H1 (cell line): ENCODE data around the gene GZMA. TPM values are rescaled to one million over a fixed set of nuclear protein-coding genes. Genes with fewer than 3 reads are reported as not detected.

Experiments
- CTCF ChIA-PET: fragments of 300-600 bp; sonication (Branson Sonifier 250); formaldehyde crosslinking; loops from one replicate; lab custom pipeline; 2021; ENCODE audit not compliant: partially characterized antibody; lab: Charles Lee
- POLR2A ChIA-PET: fragments of 300-600 bp; sonication (Branson Sonifier 250); formaldehyde crosslinking; loops from one replicate; lab custom pipeline; 2021; ENCODE audit warnings: inconsistent platforms; ENCODE audit not compliant: partially characterized antibody; lab: Charles Lee
- DNase-seq, 2 experiments: peaks; one replicate each; pipeline versions ENCODE4 v3.0.0 to v3.0.0-alpha.2; 2010 to 2022; ENCODE audit warnings: low spot score in 2 of 2, low read depth in 1 of 2, mixed read lengths in 1 of 2
- FAIRE-seq: peaks from 2 replicates; lab custom pipeline; 2011; peaks lifted over from hg19 to GRCh38; lab: Jason Lieb, UNC
- H2AFZ ChIP-seq: 2 replicates; pipeline ENCODE4 v1.8.1; 2012; ENCODE audit warnings: low read length, inconsistent platforms
- H2AK5ac ChIP-seq: 2 replicates; pipeline ENCODE4 v1.6.1; 2013; ENCODE audit warnings: low read depth, low read length
- H2BK120ac ChIP-seq: replicated peaks from 2 replicates; pipeline ENCODE3; 2013; ENCODE audit warnings: low read depth, low read length, inconsistent platforms
- H2BK12ac ChIP-seq: 2 replicates; pipeline ENCODE4 v1.6.1; 2013; ENCODE audit warnings: low read depth, low read length
- H2BK15ac ChIP-seq: 2 replicates; pipeline ENCODE4 v1.6.1; 2013; ENCODE audit warnings: low read length
- H2BK20ac ChIP-seq: 2 replicates; pipeline ENCODE4 v1.6.1; 2013; ENCODE audit warnings: low read length
- H2BK5ac ChIP-seq: 2 replicates; pipeline ENCODE4 v1.6.1; 2013; ENCODE audit warnings: low read depth, low read length
- H3K14ac ChIP-seq: 2 replicates; pipeline ENCODE4 v1.6.1; 2013; ENCODE audit warnings: inconsistent platforms; ENCODE audit not compliant: insufficient read length
- H3K18ac ChIP-seq: 2 replicates; pipeline ENCODE4 v1.6.1; 2013; ENCODE audit warnings: low read length; ENCODE audit errors: extremely low read depth
- H3K23ac ChIP-seq: 2 replicates; pipeline ENCODE4 v1.6.1; 2013; ENCODE audit warnings: inconsistent platforms; ENCODE audit not compliant: insufficient read length
- H3K23me2 ChIP-seq: 2 replicates; pipeline ENCODE4 v1.6.1; 2013; ENCODE audit warnings: low read depth, low read length
- H3K27ac ChIP-seq: 2 replicates; pipeline ENCODE4 v1.6.1; 2011; ENCODE audit warnings: low read depth, low read length, inconsistent platforms
- H3K27me3 ChIP-seq, 4 experiments: replicated peaks in 1 of 4; 1 replicate in 1 of 4; 2 replicates in 3 of 4; pipeline versions ENCODE4 v1.6.1 to v1.8.1; 2011 to 2013; ENCODE audit warnings: low read length in 3 of 4, mild to moderate bottlenecking in 3 of 4, inconsistent platforms in 2 of 4, mixed read lengths in 2 of 4, moderate library complexity in 1 of 4; ENCODE audit not compliant: control insufficient read depth in 3 of 4, insufficient read depth in 3 of 4; ENCODE audit errors: extremely low read depth in 1 of 4
- H3K36me3 ChIP-seq, 4 experiments: 2 replicates each; pipeline versions ENCODE4 v1.6.1 to v1.8.1; 2011 to 2013; ENCODE audit warnings: mild to moderate bottlenecking in 4 of 4, low read length in 3 of 4, moderate library complexity in 2 of 4, control low read depth in 1 of 4, inconsistent platforms in 1 of 4; ENCODE audit not compliant: insufficient read depth in 4 of 4, control insufficient read depth in 2 of 4
- H3K4ac ChIP-seq: replicated peaks from 2 replicates; pipeline ENCODE3; 2013; ENCODE audit warnings: low read length, low read depth, mixed read lengths, inconsistent platforms; ENCODE audit not compliant: insufficient read length
- H3K4me1 ChIP-seq, 4 experiments: replicated peaks in 1 of 4; 1 replicate in 1 of 4; 2 replicates in 3 of 4; pipeline versions ENCODE4 v1.6.1 to v1.8.1; 2011 to 2013; ENCODE audit warnings: low read length in 3 of 4, inconsistent platforms in 2 of 4, mixed read lengths in 1 of 4; ENCODE audit not compliant: insufficient read depth in 4 of 4, control insufficient read depth in 3 of 4
- H3K4me2 ChIP-seq, 2 experiments: 2 replicates each; pipeline versions ENCODE4 v1.6.1 to v1.8.1; 2011 to 2013; ENCODE audit warnings: low read depth in 2 of 2, low read length in 2 of 2, control low read depth in 1 of 2, inconsistent platforms in 1 of 2, mild to moderate bottlenecking in 1 of 2; ENCODE audit not compliant: insufficient read depth in 1 of 2
- H3K4me3 ChIP-seq, 4 experiments: fragments of 200-600, 300-600 bp in 1 of 4; sonication (generic), shearing (Covaris generic), sonication (Bioruptor Twin) in 1 of 4; 2 replicates each; pipeline versions ENCODE4 v1.5.1 to v1.8.1; 2011 to 2016; ENCODE audit warnings: low read length in 4 of 4, low read depth in 3 of 4, control low read depth in 2 of 4, inconsistent platforms in 2 of 4, mild to moderate bottlenecking in 2 of 4, mixed read lengths in 1 of 4, moderate library complexity in 1 of 4; ENCODE audit not compliant: insufficient read depth in 2 of 4; ENCODE audit errors: extremely low read depth in 1 of 4
- H3K56ac ChIP-seq: replicated peaks from 2 replicates; pipeline ENCODE3; 2013; ENCODE audit warnings: low read depth, mild to moderate bottlenecking, mixed read lengths, low read length, inconsistent platforms; ENCODE audit not compliant: insufficient read length
- H3K79me1 ChIP-seq: 2 replicates; pipeline ENCODE4 v1.6.1; 2013; ENCODE audit warnings: low read depth, low read length, control low read depth
- H3K79me2 ChIP-seq, 2 experiments: 2 replicates each; pipeline versions ENCODE4 v1.6.1 to v1.8.1; 2012 to 2013; ENCODE audit warnings: low read length in 2 of 2, mild to moderate bottlenecking in 2 of 2, inconsistent platforms in 1 of 2; ENCODE audit not compliant: insufficient read depth in 2 of 2, control insufficient read depth in 1 of 2
- H3K9ac ChIP-seq, 4 experiments: replicated peaks in 1 of 4; 1 replicate in 1 of 4; 2 replicates in 3 of 4; pipeline versions ENCODE4 v1.6.1 to v1.8.1; 2011 to 2013; ENCODE audit warnings: low read depth in 3 of 4, low read length in 3 of 4, control low read depth in 2 of 4, mild to moderate bottlenecking in 2 of 4, moderate library complexity in 2 of 4, inconsistent platforms in 1 of 4; ENCODE audit errors: extremely low read depth in 1 of 4
- H3K9me3 ChIP-seq, 2 experiments: 2 replicates each; pipeline versions ENCODE4 v1.6.1 to v1.8.1; 2012 to 2013; ENCODE audit warnings: mild to moderate bottlenecking in 2 of 2, moderate library complexity in 2 of 2, control low read depth in 1 of 2, inconsistent platforms in 1 of 2, low read depth in 1 of 2, low read length in 1 of 2, mixed read lengths in 1 of 2; ENCODE audit not compliant: insufficient read depth in 2 of 2
- H4K20me1 ChIP-seq, 2 experiments: replicated peaks in 1 of 2; 2 replicates each; pipeline versions ENCODE3 to v1.8.1; 2011 to 2013; ENCODE audit warnings: inconsistent platforms in 2 of 2, low read length in 2 of 2, mild to moderate bottlenecking in 1 of 2; ENCODE audit not compliant: insufficient read depth in 2 of 2, control insufficient read depth in 1 of 2
- H4K5ac ChIP-seq: 2 replicates; pipeline ENCODE4 v1.6.1; 2013; ENCODE audit warnings: low read length, low read depth, mixed read lengths, inconsistent platforms; ENCODE audit not compliant: insufficient read length
- H4K8ac ChIP-seq: 2 replicates; pipeline ENCODE4 v1.8.0; 2013; ENCODE audit warnings: mild to moderate bottlenecking, moderate library complexity, low read length, inconsistent platforms; ENCODE audit not compliant: insufficient read depth; ENCODE audit errors: extremely low read depth
- H4K91ac ChIP-seq: replicated peaks from 2 replicates; pipeline ENCODE3; 2013; ENCODE audit warnings: low read length, mixed read lengths, inconsistent platforms; ENCODE audit not compliant: insufficient read length
- CHD2 ChIP-seq: IDR thresholded peaks from 2 replicates; pipeline ENCODE4 v1.6.1; 2012; ENCODE audit warnings: low read length, improper control_type of control experiment
- HDAC2 ChIP-seq, 2 experiments: fragments of 300-600 bp in 1 of 2; sonication (generic) in 1 of 2; IDR thresholded peaks; 2 replicates each; pipeline ENCODE4 v1.6.1; 2011 to 2012; ENCODE audit warnings: low read depth in 2 of 2, low read length in 2 of 2, mild to moderate bottlenecking in 2 of 2, moderate library complexity in 2 of 2, borderline replicate concordance in 1 of 2, inconsistent platforms in 1 of 2
- KDM4A ChIP-seq: IDR thresholded peaks from one replicate; pipeline ENCODE4 v1.7.1; 2012; ENCODE audit warnings: low read depth, mild to moderate bottlenecking, moderate library complexity, low read length, inconsistent platforms; ENCODE audit not compliant: severe bottlenecking
- WGBS, 2 experiments: shearing (Covaris generic) in 1 of 2; methylation state at CpG; one replicate each; pipeline versions ENCODE4 v1.1.6 to v1.1.7; 2013 to 2015; ENCODE audit warnings: low lambda C conversion rate in 2 of 2, mixed read lengths in 2 of 2, inconsistent platforms in 1 of 2, low coverage in 1 of 2, missing lambda C conversion rate in 1 of 2; ENCODE audit not compliant: insufficient replicate concordance in 2 of 2, insufficient coverage in 1 of 2, insufficient read length in 1 of 2; ENCODE audit errors: extremely low coverage in 1 of 2, missing lambda C conversion rate in 1 of 2; 5-methylcytosine and 5-hydroxymethylcytosine counted together
- polyA plus RNA-seq, 7 experiments: library from polyadenylated mRNA; depleted of rRNA in 3 of 7; stranded (reverse) in 5 of 7; unstranded in 2 of 7; fragments of >200 nt in 5 of 7; fragments of 200-250 nt in 2 of 7; gene quantifications; 1 replicate in 5 of 7; 2 replicates in 1 of 7; 4 replicates in 1 of 7; pipeline versions ENCODE4 v1.2.1 to v1.2.3, GENCODE V29; 2011 to 2013; ENCODE audit warnings: missing spikeins in 2 of 7, mixed read lengths in 2 of 7
- total RNA-seq: library from RNA; stranded (reverse); fragmentation: NEBNext Ultra II Directional; extraction: Animal tissue kit (Norgen Biotek cat#: 25700); gene quantifications from 2 replicates; pipeline ENCODE4 v1.2.1, GENCODE V29; 2021

GZMA gene
- total and polyA plus RNA-seq, 2 of the 8 experiments (the other 6 are each of a cell fraction or from before 2014, with no cell fraction given), result not detected

- no peak overlapping the region for H2BK120ac ChIP-seq
- no peak overlapping the region for H2BK20ac ChIP-seq
- no peak overlapping the region for H2AFZ ChIP-seq
- H3K18ac ChIP-seq, result no peak overlapping the region
- no peaks in the 10 kb centered on the region for H3K4me1 ChIP-seq
- no peaks in the 10 kb centered on the region for H3K79me1 ChIP-seq
- H4K8ac ChIP-seq, result no peak overlapping the region
- no peak overlapping the region for H4K91ac ChIP-seq
- DNase-seq, result no peak
- no peaks in the 10 kb centered on the region for H3K36me3 ChIP-seq
- H4K20me1 ChIP-seq, result no peaks in the 10 kb centered on the region
- H2BK12ac ChIP-seq, result no peak overlapping the region
- no peaks in the 10 kb centered on the region for H3K23me2 ChIP-seq
- CTCF ChIA-PET, result interaction anchor here (1.5 kb wide), 1 partner anchor 18 kb away, joined by 7 read pairs; no protein-coding TSS in a partner anchor
- H3K9me3 ChIP-seq, result peaks cover 6 to 8% of the 10 kb centered on the region in 2 experiments; a peak in 1 of 4 replicates
- H3K4me2 ChIP-seq, result no peak overlapping the region
- WGBS, 2 experiments, result 94% methylated on average over 2 of the region's 2 CpGs; no CpG with 5 or more reads in 1 of the 2 experiments
- POLR2A ChIA-PET, result no interaction called here
- H3K56ac ChIP-seq, result no peak overlapping the region
- no peak overlapping the region for H3K27ac ChIP-seq
- H2BK15ac ChIP-seq, result no peak overlapping the region
- no peak overlapping the region for H3K23ac ChIP-seq
- no peak overlapping the region for H3K14ac ChIP-seq
- H2BK5ac ChIP-seq, result no peak overlapping the region
- H3K27me3 ChIP-seq, result no peaks in the 10 kb centered on the region
- H3K4me3 ChIP-seq, result no peak overlapping the region
- H3K4ac ChIP-seq, result no peak overlapping the region
- no peaks in the 10 kb centered on the region; a peak in 1 of 4 replicates for H3K79me2 ChIP-seq
- FAIRE-seq, result no peak
- H2AK5ac ChIP-seq, result no peak overlapping the region
- no peak overlapping the region for H4K5ac ChIP-seq
- H3K9ac ChIP-seq, result no peak overlapping the region
- TF ChIP-seq HDAC2 (IDR thresholded peaks at IDR 0.05; ENCODE audit: borderline replicate concordance in 1 of 2, low read depth in 2 of 2, low read length in 2 of 2) (no peak), CHD2 (no peak), KDM4A (no peak)
Measured at GRCh38 chr5:55055183-55055582, 47.3 kb upstream of the GZMA start.
